ENCODE data around the gene APP.

DNA sequence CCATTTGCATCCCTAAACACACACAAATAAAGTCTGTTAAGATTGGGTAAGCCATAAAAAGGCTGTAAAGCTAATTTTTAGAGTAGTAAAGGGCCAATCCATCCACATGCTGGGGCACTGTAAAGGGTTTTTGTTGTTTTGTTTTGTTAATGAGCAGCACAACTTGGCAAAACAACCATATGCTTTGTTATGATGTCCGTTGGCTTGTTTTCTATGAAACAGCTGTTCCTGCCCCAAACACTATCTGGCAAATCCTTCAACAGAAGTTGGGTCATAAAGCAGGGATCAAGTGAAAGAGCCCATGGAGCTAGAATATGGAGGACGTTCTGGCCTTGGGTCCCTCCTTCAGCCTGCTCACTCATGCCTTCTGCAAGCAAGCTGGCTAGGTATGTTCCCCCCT lies 183.6 kb downstream of the APP start:
- TF ChIP-seq, protein P1, sequence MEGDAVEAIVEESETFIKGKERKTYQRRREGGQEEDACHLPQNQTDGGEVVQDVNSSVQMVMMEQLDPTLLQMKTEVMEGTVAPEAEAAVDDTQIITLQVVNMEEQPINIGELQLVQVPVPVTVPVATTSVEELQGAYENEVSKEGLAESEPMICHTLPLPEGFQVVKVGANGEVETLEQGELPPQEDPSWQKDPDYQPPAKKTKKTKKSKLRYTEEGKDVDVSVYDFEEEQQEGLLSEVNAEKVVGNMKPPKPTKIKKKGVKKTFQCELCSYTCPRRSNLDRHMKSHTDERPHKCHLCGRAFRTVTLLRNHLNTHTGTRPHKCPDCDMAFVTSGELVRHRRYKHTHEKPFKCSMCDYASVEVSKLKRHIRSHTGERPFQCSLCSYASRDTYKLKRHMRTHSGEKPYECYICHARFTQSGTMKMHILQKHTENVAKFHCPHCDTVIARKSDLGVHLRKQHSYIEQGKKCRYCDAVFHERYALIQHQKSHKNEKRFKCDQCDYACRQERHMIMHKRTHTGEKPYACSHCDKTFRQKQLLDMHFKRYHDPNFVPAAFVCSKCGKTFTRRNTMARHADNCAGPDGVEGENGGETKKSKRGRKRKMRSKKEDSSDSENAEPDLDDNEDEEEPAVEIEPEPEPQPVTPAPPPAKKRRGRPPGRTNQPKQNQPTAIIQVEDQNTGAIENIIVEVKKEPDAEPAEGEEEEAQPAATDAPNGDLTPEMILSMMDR (IDR thresholded peaks at IDR 0.05): no peak
- no peak for TF ChIP-seq POLR2AphosphoS5 (IDR thresholded peaks at IDR 0.05)
- no peak for TF ChIP-seq POLR2A (IDR thresholded peaks at IDR 0.05)
